SK-N-MC (cell line): ENCODE measurements around the gene ADGRL3.
"Not testable (repeated sequence)": the region's sequence is repeated elsewhere in the genome, so short reads cannot be mapped to it uniquely, and the experiment has no call there.

Experiments used
- DNase-seq: peaks from one replicate; pipeline ENCODE4 v3.0.0-alpha.2; 2011; ENCODE audit warnings: low read depth, low spot score
- H3K27ac ChIP-seq: fragments of 200-600 bp; sonication (generic); 2 replicates; pipeline ENCODE4 v1.5.1; 2016; ENCODE audit warnings: mixed run types
- H3K36me3 ChIP-seq: fragments of 200-600 bp; sonication (generic); 2 replicates; pipeline ENCODE4 v1.6.1; 2017; ENCODE audit warnings: antibody characterized with exemption, low read length, mixed read lengths; ENCODE audit not compliant: insufficient read depth
- H3K4me3 ChIP-seq: fragments of 200-600 bp; sonication (generic); 2 replicates; pipeline ENCODE4 v1.5.1; 2016
- H3K9ac ChIP-seq: fragments of 200-600 bp; sonication (generic); 2 replicates; pipeline ENCODE4 v1.8.0; 2017; ENCODE audit warnings: mixed run types, mixed read lengths; ENCODE audit not compliant: insufficient read length
- H3K9me3 ChIP-seq: fragments of 200-600 bp; sonication (generic); 2 replicates; pipeline ENCODE4 v1.6.1; 2017; ENCODE audit warnings: low read depth, mild to moderate bottlenecking, antibody characterized with exemption, low read length, moderate library complexity, mixed read lengths
- EZH2 ChIP-seq: fragments of 200-600 bp; sonication (generic); IDR thresholded peaks from one replicate; pipeline ENCODE4 v1.6.1; 2017; ENCODE audit warnings: antibody characterized with exemption
- FOXP2 ChIP-seq: optimal IDR thresholded peaks from 2 replicates; pipeline ENCODE3; 2011; ENCODE audit warnings: mild to moderate bottlenecking, moderate library complexity; ENCODE audit not compliant: insufficient read depth; ENCODE audit errors: extremely low read length, control extremely low read depth
- POLR2AphosphoS5 ChIP-seq: IDR thresholded peaks from 2 replicates; pipeline ENCODE4 v1.6.1; 2012; ENCODE audit warnings: mild to moderate bottlenecking, low read depth, low read length, borderline replicate concordance

ADGRL3 gene

DNA sequence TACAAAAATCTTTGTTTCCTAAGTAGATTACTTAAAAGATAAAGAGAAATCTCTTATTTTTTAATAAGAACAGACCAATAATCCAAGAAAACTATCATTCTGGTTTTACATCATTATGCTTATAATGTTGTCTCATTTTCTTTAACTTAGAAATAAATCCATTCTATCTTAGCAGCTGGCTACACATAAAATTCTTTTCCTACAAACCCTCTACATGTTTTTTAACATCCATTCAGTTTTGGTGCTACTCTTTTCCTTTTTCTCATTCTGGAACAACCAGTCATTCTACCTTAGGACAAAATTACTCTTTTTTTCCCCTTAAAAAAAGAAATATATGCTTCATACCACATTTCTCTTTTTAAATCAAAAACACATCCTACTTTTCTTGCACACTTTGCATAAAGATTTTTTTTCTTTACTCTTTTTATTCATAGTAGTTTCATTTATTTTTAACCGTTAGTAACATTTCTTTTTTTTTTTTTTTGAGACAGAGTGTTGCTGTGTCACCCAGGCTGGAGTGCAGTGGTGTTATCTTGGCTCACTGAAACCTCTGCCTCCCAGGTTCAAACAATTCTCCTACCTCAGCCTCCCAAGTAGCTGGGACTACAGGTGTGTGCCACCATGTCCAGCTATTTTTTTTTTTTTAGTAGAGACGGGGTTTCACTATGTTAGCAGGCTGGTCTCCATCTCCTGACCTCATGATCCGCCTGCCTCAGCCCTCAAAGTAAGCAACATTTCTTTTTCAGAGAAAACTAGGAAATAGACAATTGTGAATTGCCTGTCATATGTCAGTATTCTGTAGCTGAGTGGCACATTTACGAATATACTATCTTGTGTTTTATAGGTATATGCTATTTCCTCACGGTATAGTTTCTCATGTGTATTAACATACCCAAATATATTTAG, 562.8 kb downstream of the ADGRL3 start:
- no peak for TF ChIP-seq FOXP2
- TF ChIP-seq POLR2AphosphoS5: no peak
- TF ChIP-seq EZH2: no peak
- no peak overlapping the region for H3K4me3 ChIP-seq
- no peaks in the 10 kb centered on the region for H3K36me3 ChIP-seq

DNA sequence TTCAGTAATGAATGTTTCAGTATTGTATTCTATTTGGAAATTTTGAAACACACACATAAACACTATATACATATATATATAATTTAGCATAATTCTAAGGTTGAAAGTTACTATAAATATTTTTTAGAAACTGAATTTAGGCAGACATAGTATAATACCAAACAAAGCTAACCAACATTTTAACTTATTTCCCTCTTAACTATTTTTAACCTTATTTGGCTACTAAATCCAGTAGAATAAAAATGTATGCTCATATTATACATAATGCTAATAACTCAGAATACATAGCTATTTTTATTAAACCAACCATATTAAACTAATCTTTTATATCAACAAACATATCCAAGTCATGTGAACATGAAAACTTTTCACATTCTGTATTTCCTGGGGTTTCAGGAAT, 563.6 kb downstream of the ADGRL3 start:
- Histone ChIP-seq H3K9me3 (no peaks in the 10 kb centered on the region), H3K9ac (no peak overlapping the region), H3K36me3 (no peaks in the 10 kb centered on the region), H3K27ac (no peak overlapping the region), H3K4me3 (no peak overlapping the region)
- no peak for TF ChIP-seq EZH2
- no peak for TF ChIP-seq POLR2AphosphoS5
- no peak for TF ChIP-seq FOXP2
- DNase-seq: no peak

More for the DNA sequence above, 562.8 kb downstream of the ADGRL3 start:
- Histone ChIP-seq H3K9me3 (no peaks in the 10 kb centered on the region), H3K27ac (no peak overlapping the region), H3K9ac (no peak overlapping the region)
- no peak for DNase-seq

DNA sequence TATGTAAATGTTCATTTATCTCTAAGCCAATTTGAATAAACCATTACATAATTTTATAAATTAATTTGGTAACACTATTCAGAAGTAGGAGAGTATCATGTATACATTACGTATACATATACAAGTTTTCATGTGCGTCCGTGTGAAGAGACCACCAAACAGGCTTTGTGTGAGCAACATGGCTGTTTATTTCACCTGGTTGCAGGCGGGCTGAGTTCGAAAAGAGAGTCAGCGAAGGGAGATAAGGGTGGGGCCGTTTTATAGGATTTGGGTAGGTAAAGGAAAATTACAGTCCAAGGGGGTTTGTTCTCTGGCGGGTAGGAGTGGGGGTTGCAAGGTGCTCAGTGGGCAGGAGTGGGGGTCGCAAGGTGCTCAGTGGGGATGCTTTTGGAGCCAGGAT, 564.0 kb downstream of the ADGRL3 start:
- H3K9ac ChIP-seq, H3K27ac ChIP-seq, DNase-seq, H3K36me3 ChIP-seq, H3K4me3 ChIP-seq, H3K9me3 ChIP-seq: not testable (repeated sequence)

DNA sequence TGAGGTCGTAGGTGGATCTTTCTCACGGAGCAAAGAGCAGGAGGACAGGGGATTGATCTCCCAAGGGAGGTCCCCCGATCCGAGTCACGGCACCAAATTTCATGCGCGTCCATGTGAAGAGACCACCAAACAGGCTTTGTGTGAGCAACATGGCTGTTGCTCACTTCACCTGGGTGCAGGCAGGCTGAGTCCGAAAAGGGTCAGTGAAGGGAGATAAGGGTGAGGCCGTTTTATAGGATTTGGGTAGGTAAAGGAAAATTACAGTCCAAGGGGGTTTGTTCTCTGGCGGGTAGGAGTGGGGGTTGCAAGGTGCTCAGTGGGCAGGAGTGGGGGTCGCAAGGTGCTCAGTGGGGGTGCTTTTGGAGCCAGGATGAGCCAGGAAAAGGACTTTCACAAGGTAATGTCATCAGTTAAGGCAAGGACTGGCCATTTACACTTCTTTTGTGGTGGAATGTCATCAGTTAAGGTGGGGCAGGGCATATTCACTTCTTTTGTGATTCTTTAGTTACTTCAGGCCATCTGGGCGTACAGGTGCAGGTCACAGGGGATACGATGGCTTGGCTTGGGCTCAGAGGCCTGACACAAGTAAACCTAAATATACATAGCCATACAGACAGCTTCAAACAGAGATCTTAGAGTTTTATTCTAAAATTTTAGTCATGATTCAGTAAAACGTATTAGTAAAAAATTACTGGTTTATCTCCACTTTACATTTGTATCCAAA, 569.5 kb downstream of the ADGRL3 start:
- H3K36me3 ChIP-seq, H3K9ac ChIP-seq, H3K4me3 ChIP-seq, H3K27ac ChIP-seq, H3K9me3 ChIP-seq, DNase-seq: not testable (repeated sequence)

DNA sequence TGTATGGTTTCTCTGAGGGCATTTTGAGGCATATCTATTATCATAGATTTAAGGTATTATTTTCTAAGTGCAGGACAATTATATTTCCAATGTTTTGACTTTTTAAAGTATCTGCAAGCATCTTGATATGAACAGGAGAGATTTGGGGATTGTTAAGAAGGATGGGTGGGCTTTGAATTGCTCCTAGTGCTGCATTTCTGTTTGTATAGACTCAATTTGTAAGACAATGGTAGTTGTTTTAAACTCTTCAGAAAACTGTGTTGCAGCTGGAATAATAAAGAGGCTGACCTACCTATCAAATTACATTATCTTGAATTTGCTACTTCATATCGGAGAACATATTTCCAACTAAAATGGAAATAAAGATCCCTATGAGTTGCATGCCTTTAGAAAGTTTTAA, 570.3 kb downstream of the ADGRL3 start:
- no peak overlapping the region for H3K9ac ChIP-seq

DNA sequence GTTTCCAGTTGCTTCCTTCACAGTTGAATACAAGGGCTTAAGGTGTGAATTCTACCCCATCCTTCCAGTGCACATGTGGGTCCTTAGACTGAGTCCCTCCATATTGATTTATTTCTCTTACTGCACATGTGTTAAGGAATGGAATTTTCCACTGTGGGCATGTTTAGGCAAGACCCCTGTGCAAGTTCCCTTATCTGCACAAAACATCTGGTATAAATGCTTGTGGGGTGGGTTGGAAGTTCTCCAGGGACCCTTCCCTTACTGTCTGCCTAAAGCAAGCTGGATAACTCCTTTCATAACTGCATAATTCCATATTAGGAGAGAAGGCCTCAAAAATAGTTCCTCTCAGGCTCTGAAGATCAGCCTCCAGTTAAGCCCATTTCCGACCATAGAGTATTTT, 570.9 kb downstream of the ADGRL3 start:
- no peak for TF ChIP-seq POLR2AphosphoS5
- no peak for TF ChIP-seq FOXP2
- no peak for TF ChIP-seq EZH2
- DNase-seq: no peak
- no peaks in the 10 kb centered on the region for H3K36me3 ChIP-seq
- no peak overlapping the region for H3K27ac ChIP-seq
- no peak overlapping the region for H3K9ac ChIP-seq
- no peak overlapping the region for H3K4me3 ChIP-seq
- no peaks in the 10 kb centered on the region for H3K9me3 ChIP-seq

More for the DNA sequence above, 570.3 kb downstream of the ADGRL3 start:
- Histone ChIP-seq H3K9me3 (no peaks in the 10 kb centered on the region), H3K27ac (no peak overlapping the region), H3K36me3 (no peaks in the 10 kb centered on the region), H3K4me3 (no peak overlapping the region)
- no peak for TF ChIP-seq EZH2
- no peak for TF ChIP-seq FOXP2
- no peak for TF ChIP-seq POLR2AphosphoS5
- DNase-seq: no peak

DNA sequence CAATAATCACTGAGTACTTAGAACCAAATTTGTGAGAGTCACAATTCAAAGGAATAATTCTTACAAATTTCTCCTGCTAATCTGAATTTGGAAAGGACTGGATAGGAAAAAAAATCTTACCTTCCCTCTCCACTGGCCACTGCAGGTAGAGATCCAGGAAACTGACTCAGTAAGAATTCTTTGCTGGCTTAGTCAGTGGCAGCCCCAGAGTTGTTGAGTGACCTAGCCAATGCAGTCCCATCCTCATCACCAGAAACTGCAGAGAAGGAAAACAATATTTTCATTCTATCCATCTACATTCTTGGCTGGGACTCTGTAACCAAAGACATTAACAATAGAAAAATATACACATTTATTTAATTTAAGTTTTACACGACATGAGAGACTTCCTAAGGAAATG, 572.0 kb downstream of the ADGRL3 start:
- no peak for DNase-seq
- TF ChIP-seq FOXP2: no peak
- TF ChIP-seq EZH2: no peak
- TF ChIP-seq POLR2AphosphoS5: no peak
- no peaks in the 10 kb centered on the region for H3K9me3 ChIP-seq
- no peak overlapping the region for H3K27ac ChIP-seq
- no peak overlapping the region for H3K4me3 ChIP-seq
- H3K36me3 ChIP-seq: no peaks in the 10 kb centered on the region
- H3K9ac ChIP-seq: no peak overlapping the region

DNA sequence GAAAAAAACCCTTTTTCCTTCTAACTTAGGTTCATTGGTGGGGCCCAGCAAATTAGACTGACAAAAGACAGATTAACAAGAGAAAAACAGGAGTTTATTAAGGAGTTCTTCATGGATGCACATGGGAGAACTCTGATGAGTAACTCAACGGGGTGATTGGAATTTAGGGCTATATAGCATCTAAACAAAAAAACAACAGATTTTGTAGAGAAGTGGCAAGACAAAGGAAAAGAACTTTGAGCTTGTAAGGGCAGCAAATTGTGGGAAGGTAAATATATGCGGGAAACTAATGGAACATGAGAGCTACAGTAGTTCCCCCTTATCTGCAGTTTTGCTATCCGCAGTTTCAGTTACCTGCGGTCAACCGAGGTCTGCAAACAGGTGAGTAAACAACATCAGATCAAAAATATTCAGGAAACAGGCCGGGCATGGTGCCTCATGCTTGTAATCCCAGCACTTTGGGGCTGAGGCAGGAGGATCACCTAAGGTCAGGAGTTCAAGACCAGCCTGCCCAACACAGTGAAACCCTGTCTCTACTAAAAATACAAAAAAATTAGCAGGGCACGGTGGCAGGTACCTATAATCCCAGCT, 573.6 kb downstream of the ADGRL3 start:
- Histone ChIP-seq H3K36me3 (no peaks in the 10 kb centered on the region), H3K9ac (no peak overlapping the region), H3K27ac (no peak overlapping the region), H3K4me3 (no peak overlapping the region), H3K9me3 (no peaks in the 10 kb centered on the region)
- TF ChIP-seq FOXP2 (no peak), EZH2 (no peak), POLR2AphosphoS5 (no peak)
- no peak for DNase-seq
